Measurements from ENCODE around the gene LSAMP.

LSAMP gene

DNA sequence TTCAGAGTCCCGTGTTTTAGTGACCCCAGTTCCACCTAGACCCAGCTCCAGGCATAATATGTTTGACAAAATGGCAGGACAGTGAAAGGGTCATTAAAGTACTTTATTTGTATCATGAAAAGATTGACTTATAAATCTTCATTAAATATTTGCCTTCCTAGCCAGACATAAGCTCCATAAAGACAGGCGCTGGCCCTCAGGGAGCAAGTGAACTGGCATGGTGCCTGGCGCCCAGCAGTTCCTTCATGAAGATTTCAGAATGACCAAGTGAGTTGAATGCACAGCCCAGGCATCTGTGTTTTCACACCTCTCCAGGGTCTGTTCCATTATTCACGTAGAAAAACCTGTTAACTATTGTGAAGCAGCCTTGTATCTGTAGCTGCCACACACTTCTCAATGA lies 655.8 kb downstream of the LSAMP start:
- DNase-seq = no peak
- no peak overlapping the region for H3K27ac Mint-ChIP-seq
- H3K4me1 Mint-ChIP-seq = peaks cover 25% of the 10 kb centered on the region
- H3K4me3 Mint-ChIP-seq = no peak overlapping the region
- no peaks in the 10 kb centered on the region for H3K36me3 Mint-ChIP-seq (ENCODE audit: low read depth)
- H3K27me3 Mint-ChIP-seq (ENCODE audit: low read depth, poor library complexity) = peaks cover 4% of the 10 kb centered on the region
- TF ChIP-seq, protein P1, sequence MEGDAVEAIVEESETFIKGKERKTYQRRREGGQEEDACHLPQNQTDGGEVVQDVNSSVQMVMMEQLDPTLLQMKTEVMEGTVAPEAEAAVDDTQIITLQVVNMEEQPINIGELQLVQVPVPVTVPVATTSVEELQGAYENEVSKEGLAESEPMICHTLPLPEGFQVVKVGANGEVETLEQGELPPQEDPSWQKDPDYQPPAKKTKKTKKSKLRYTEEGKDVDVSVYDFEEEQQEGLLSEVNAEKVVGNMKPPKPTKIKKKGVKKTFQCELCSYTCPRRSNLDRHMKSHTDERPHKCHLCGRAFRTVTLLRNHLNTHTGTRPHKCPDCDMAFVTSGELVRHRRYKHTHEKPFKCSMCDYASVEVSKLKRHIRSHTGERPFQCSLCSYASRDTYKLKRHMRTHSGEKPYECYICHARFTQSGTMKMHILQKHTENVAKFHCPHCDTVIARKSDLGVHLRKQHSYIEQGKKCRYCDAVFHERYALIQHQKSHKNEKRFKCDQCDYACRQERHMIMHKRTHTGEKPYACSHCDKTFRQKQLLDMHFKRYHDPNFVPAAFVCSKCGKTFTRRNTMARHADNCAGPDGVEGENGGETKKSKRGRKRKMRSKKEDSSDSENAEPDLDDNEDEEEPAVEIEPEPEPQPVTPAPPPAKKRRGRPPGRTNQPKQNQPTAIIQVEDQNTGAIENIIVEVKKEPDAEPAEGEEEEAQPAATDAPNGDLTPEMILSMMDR (IDR thresholded peaks at IDR 0.05) = no peak
- no peaks in the 10 kb centered on the region for H3K9me3 Mint-ChIP-seq

DNA sequence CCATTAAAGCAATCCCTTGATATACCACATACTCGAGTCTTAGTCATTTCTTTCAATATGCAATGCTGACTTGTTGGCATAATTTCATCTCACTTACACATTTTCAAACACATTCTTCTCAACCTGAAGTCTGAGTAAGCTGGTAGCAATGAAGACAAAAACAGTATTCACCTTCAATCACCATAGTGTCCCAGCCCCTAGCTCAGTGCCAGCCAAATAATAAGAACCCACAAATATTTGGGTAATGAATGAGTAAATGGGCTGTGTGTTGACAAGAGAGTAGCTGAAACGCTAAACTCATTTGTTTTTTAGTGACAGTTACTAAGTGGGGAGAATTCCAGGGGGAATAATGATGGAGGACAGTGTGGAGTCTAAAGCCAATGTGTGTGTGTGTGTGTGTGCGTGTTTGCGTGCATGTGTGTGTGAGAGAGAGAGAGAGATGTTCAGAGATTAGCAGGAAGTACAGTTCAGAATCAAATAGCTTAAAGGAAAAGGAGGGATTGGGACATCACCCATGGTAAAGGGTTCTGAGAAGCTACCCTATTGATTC lies 656.3 kb downstream of the LSAMP start:
- Mint-ChIP-seq H3K9me3 (no peaks in the 10 kb centered on the region), H3K27me3 (ENCODE audit: low read depth, poor library complexity) (peaks cover 4% of the 10 kb centered on the region), H3K27ac (no peak overlapping the region), H3K4me3 (no peak overlapping the region), H3K4me1 (peaks cover 24% of the 10 kb centered on the region), H3K36me3 (ENCODE audit: low read depth) (no peaks in the 10 kb centered on the region)
- DNase-seq = no peak
- TF ChIP-seq, protein P1 (IDR thresholded peaks at IDR 0.05) = no peak

DNA sequence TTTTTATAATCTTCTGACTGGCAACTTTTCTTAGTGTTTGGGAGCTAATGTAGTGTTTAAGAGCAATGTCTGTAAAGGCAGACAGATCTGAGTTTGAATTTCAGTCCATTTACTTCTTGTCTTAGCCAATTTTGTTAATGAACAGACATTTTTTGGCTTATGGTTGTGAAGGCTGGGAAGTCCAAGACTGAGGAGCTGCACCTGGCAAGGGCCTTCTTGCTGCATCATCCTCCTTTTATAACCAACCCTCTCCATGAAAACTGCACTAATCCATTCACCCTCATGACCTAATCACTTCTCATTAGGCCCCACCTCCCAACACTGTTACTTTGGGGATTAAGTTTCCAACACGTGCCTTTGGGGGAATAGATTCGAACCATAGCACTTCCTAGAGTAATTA lies 657.5 kb downstream of the LSAMP start:
- Mint-ChIP-seq H3K27ac (no peak overlapping the region), H3K4me3 (no peak overlapping the region), H3K4me1 (peaks cover 22% of the 10 kb centered on the region), H3K36me3 (ENCODE audit: low read depth) (no peaks in the 10 kb centered on the region), H3K27me3 (ENCODE audit: low read depth, poor library complexity) (peaks cover 4% of the 10 kb centered on the region), H3K9me3 (no peaks in the 10 kb centered on the region)
- TF ChIP-seq, protein P1 (IDR thresholded peaks at IDR 0.05) = no peak
- no peak for DNase-seq

DNA sequence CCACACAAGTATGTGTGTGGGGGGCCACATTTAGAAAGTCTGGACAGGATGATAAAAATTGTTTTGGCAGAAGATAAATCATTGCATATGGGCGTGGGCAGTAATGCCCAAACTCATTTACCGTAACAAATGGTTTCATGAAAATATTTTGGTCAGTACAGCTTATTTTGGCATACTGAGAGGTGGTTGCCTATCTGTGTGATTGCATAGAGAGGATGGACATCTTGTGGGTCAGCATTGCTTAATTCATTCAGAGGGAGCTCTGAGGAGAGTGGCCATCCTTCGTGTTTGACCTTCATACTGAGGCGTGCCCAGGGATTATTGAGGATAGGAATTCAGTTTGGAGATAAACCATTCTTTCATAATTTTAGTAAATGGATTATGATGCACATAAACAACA lies 659.5 kb downstream of the LSAMP start:
- no peaks in the 10 kb centered on the region for H3K9me3 Mint-ChIP-seq
- no peaks in the 10 kb centered on the region for H3K36me3 Mint-ChIP-seq (ENCODE audit: low read depth)
- no peak overlapping the region for H3K27ac Mint-ChIP-seq
- peaks cover 12% of the 10 kb centered on the region for H3K4me1 Mint-ChIP-seq
- peaks cover 4% of the 10 kb centered on the region for H3K27me3 Mint-ChIP-seq (ENCODE audit: low read depth, poor library complexity)
- no peak for DNase-seq
- H3K4me3 Mint-ChIP-seq = no peak overlapping the region
- TF ChIP-seq, protein P1 (IDR thresholded peaks at IDR 0.05) = no peak

DNA sequence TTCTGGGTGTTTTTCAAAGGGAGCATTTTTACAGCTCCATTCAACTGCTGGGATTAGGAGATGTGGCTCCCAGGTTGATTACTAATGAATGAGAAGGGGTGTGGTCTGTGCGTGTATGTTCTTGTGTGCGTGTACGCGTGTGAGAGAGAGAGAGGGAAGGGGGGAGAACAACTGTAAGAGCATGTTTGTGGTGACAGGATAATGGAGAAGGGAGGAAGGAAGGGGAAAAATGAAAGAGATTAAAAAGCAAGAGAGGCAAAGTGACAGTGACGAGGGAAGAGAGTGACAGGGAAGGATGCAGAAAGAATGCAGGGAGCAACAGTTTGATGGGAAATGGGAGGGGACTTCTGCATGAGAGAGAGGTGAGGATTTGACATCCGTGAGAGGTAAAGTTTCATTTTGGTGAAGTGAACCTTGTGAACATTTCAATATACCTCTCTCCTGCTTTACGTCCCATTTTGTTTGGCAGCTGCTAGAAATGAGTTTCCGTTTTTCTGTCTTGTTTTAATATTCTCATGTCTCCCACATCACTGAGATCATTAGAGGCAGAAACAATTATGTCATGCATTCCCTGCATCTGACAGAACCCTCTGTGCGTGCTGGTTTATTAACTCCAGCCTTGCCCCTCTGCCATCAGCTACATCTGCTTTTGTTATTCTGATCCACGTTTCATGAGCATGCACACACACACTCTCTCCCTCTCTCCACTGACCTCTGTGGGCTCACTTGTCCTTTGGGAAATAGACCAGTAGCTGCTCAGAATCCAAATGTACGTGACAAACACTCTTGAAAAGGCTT lies 660.3 kb downstream of the LSAMP start:
- TF ChIP-seq, protein P1 (IDR thresholded peaks at IDR 0.05) = no peak
- Mint-ChIP-seq H3K27me3 (ENCODE audit: low read depth, poor library complexity) (peaks cover 4% of the 10 kb centered on the region), H3K4me1 (peaks cover 12% of the 10 kb centered on the region), H3K9me3 (no peaks in the 10 kb centered on the region), H3K4me3 (peak overlapping the region; percentile 94), H3K36me3 (ENCODE audit: low read depth) (no peaks in the 10 kb centered on the region), H3K27ac (peak overlapping the region; percentile 44)
- DNase-seq = no peak
